PC-3 (cell line): ENCODE results near the gene ATP8A2. TPM values are rescaled to one million over a fixed set of nuclear protein-coding genes. Genes with fewer than 3 reads are reported as not detected.

Experiments
- ATAC-seq: fragments of 200-7000 bp; cut with Tn5 transposase; 2 replicates; pipeline ENCODE4 v1.9.1; 2020; ENCODE audit warnings: mild to moderate bottlenecking, moderate library complexity
- BruUV-seq: library from RNA; stranded (reverse); fragments of 400-500 nt; replicated peaks from 2 replicates; lab custom pipeline; 2021; lab: Mats Ljungman, UMichigan
- CTCF ChIA-PET: fragments of 300-600 bp; sonication (Branson Sonifier 250); formaldehyde crosslinking; loops from one replicate; lab custom pipeline; 2022; ENCODE audit warnings: antibody characterized with exemption; lab: Charles Lee
- POLR2A ChIA-PET: fragments of 300-600 bp; sonication (Branson Sonifier 250); formaldehyde crosslinking; loops from one replicate; lab custom pipeline; 2022; ENCODE audit warnings: antibody characterized with exemption; ENCODE audit not compliant: unreplicated experiment; lab: Charles Lee
- DNase-seq: peaks from one replicate; pipeline ENCODE4 v3.0.0-alpha.2; 2015
- H2AFZ ChIP-seq: fragments of 300-600 bp; sonication (generic); 2 replicates; pipeline ENCODE4 v1.6.0; 2016; ENCODE audit warnings: antibody characterized with exemption, low read length
- H3F3A ChIP-seq: fragments of 300-600 bp; sonication (generic); one replicate; pipeline ENCODE4 v1.6.0; 2017; ENCODE audit warnings: antibody characterized with exemption, low read length, control low read depth, mild to moderate bottlenecking; ENCODE audit not compliant: unreplicated experiment
- H3K27ac ChIP-seq: fragments of 300-600 bp; sonication (generic); 2 replicates; pipeline ENCODE4 v1.5.1; 2016; ENCODE audit warnings: mild to moderate bottlenecking, low read length
- H3K27me3 ChIP-seq: fragments of 300-600 bp; sonication (generic); 2 replicates; pipeline ENCODE4 v1.6.1; 2016; ENCODE audit warnings: low read length, mixed read lengths
- H3K36me3 ChIP-seq: fragments of 300-600 bp; sonication (generic); 2 replicates; pipeline ENCODE4 v1.6.1; 2016; ENCODE audit warnings: low read depth, mixed run types, low read length, mixed read lengths
- H3K4me1 ChIP-seq: fragments of 300-600 bp; sonication (generic); 2 replicates; pipeline ENCODE4 v1.5.1; 2016; ENCODE audit warnings: low read length; ENCODE audit not compliant: insufficient read depth
- H3K4me2 ChIP-seq: fragments of 300-600 bp; sonication (generic); 2 replicates; pipeline ENCODE4 v1.6.0; 2016; ENCODE audit warnings: low read length
- H3K4me3 ChIP-seq: fragments of 300-600 bp; sonication (generic); 2 replicates; pipeline ENCODE4 v1.5.1; 2016; ENCODE audit warnings: mild to moderate bottlenecking, low read length, mixed read lengths
- H3K79me2 ChIP-seq: fragments of 300-600 bp; sonication (generic); 2 replicates; pipeline ENCODE4 v1.6.1; 2017; ENCODE audit warnings: low read length, mixed read lengths
- H3K9ac ChIP-seq: fragments of 300-600 bp; sonication (generic); 2 replicates; pipeline ENCODE4 v1.6.0; 2016; ENCODE audit warnings: mild to moderate bottlenecking, low read length
- H3K9me2 ChIP-seq: fragments of 300-600 bp; sonication (generic); replicated peaks from 2 replicates; pipeline ENCODE4 v1.6.1; 2016; ENCODE audit warnings: mixed run types, low read length, mixed read lengths
- H3K9me3 ChIP-seq: fragments of 300-600 bp; sonication (generic); 2 replicates; pipeline ENCODE4 v1.6.1; 2016; ENCODE audit warnings: low read length, mixed read lengths
- H4K20me1 ChIP-seq: fragments of 300-600 bp; sonication (generic); 2 replicates; pipeline ENCODE4 v1.6.1; 2016; ENCODE audit warnings: low read length, mixed read lengths
- CTCF ChIP-seq: fragments of 300-600 bp; sonication (generic); conservative IDR thresholded peaks from 2 replicates; pipeline ENCODE4 v1.5.1; 2017; ENCODE audit warnings: antibody characterized with exemption, low read depth, mild to moderate bottlenecking, low read length
- EZH2 ChIP-seq: fragments of 300-600 bp; sonication (generic); IDR thresholded peaks from one replicate; pipeline ENCODE4 v1.6.1; 2017; ENCODE audit warnings: antibody characterized with exemption, mild to moderate bottlenecking, low read length; ENCODE audit not compliant: unreplicated experiment
- EZH2phosphoT487 ChIP-seq: fragments of 300-600 bp; sonication (generic); IDR thresholded peaks from 2 replicates; pipeline ENCODE4 v1.6.1; 2018; ENCODE audit warnings: mild to moderate bottlenecking, antibody characterized with exemption, low read length, borderline replicate concordance
- intact Hi-C: fragments of 100-400 bp; cut with micrococcal nuclease; formaldehyde crosslinking; loops from 2 replicates; pipeline ENCODE4 v1.9.0; 2023
- total RNA-seq: library from RNA; depleted of rRNA; stranded (reverse); fragments of >200 nt; gene quantifications from 2 replicates; pipeline ENCODE4 v1.2.3, GENCODE V29; 2014

The ATP8A2 gene
- total RNA-seq, 1 experiment from 2014 or later = 0.04 TPM

- Histone ChIP-seq H3K27me3 (no peaks in the 10 kb centered on the region), H3K4me2 (peak overlapping the region; percentile 58), H3K9ac (peak overlapping the region; percentile 55), H3K9me2 (no peaks in the 10 kb centered on the region), H3F3A (no peaks in the 10 kb centered on the region), H3K4me3 (0 out of 2 replicates have a peak overlapping the region, but pooled peaks have one; percentile 15), H3K27ac (peak overlapping the region; percentile 88), H3K79me2 (no peaks in the 10 kb centered on the region), H4K20me1 (no peaks in the 10 kb centered on the region), H3K4me1 (peaks cover 37% of the 10 kb centered on the region), H2AFZ (no peak overlapping the region), H3K9me3 (no peaks in the 10 kb centered on the region), H3K36me3 (no peaks in the 10 kb centered on the region)
- DNase-seq (no peak), ATAC-seq (no peak)
- TF ChIP-seq EZH2phosphoT487 (no peak), EZH2 (no peak), CTCF (no peak)
- ChIA-PET CTCF (no interaction called here), POLR2A (no interaction called here)
- intact Hi-C loops = loop anchor here (5.0 kb wide), 4 partner anchors 40 to 145 kb away; no protein-coding TSS in a partner anchor
- no TSS peak for BruUV-seq
Measured at GRCh38 chr13:25902455-25902854, 530.7 kb downstream of the ATP8A2 start.

GRCh38 chr13:25902891-25903341, 531.1 kb downstream of the ATP8A2 start:
- Histone ChIP-seq H3K27ac (peak overlapping the region; percentile 88), H3K27me3 (no peaks in the 10 kb centered on the region), H3K79me2 (no peaks in the 10 kb centered on the region), H4K20me1 (no peaks in the 10 kb centered on the region), H3K4me2 (no peak overlapping the region; the same call in 1 of the 2 replicates), H3K9ac (peak overlapping the region; percentile 55; the same call in 1 of the 2 replicates), H3K9me3 (no peaks in the 10 kb centered on the region), H3K9me2 (no peaks in the 10 kb centered on the region), H3K36me3 (no peaks in the 10 kb centered on the region), H3K4me3 (no peak overlapping the region), H3K4me1 (peaks cover 37% of the 10 kb centered on the region), H3F3A (no peaks in the 10 kb centered on the region), H2AFZ (no peak overlapping the region)
- ChIA-PET POLR2A (no interaction called here), CTCF (no interaction called here)
- TF ChIP-seq EZH2 = no peak
- TF ChIP-seq CTCF = no peak
- no peak for TF ChIP-seq EZH2phosphoT487
- no peak for ATAC-seq
- no TSS peak for BruUV-seq
- intact Hi-C loops = loop anchor here (5.0 kb wide), 4 partner anchors 41 to 144 kb away; no protein-coding TSS in a partner anchor
- no peak for DNase-seq

GRCh38 chr13:25904830-25905229, 533.1 kb downstream of the ATP8A2 start:
- TF ChIP-seq EZH2phosphoT487 (no peak), EZH2 (no peak), CTCF (no peak)
- peaks cover 37% of the 10 kb centered on the region for H3K4me1 ChIP-seq
- H3K9me2 ChIP-seq = no peaks in the 10 kb centered on the region
- no peaks in the 10 kb centered on the region for H3K79me2 ChIP-seq
- no peaks in the 10 kb centered on the region for H3K27me3 ChIP-seq
- no TSS peak for BruUV-seq
- ChIA-PET CTCF (no interaction called here), POLR2A (no interaction called here)
- no peaks in the 10 kb centered on the region for H3K36me3 ChIP-seq
- H3K27ac ChIP-seq = peak overlapping the region; percentile 82; the same call in 1 of the 2 replicates
- no peak for ATAC-seq
- intact Hi-C loops = loop anchor here (5.0 kb wide), 4 partner anchors 43 to 142 kb away; no protein-coding TSS in a partner anchor
- no peak overlapping the region for H3K4me2 ChIP-seq
- no peak for DNase-seq
- 0 out of 2 replicates have a peak overlapping the region, but pooled peaks have one; percentile 40 for H3K9ac ChIP-seq
- no peaks in the 10 kb centered on the region for H3K9me3 ChIP-seq
- no peaks in the 10 kb centered on the region for H4K20me1 ChIP-seq
- no peak overlapping the region for H3K4me3 ChIP-seq
- H3F3A ChIP-seq = no peaks in the 10 kb centered on the region
- no peak overlapping the region for H2AFZ ChIP-seq
